HUES64 (cell line): ENCODE results near the gene P2RX7.

Experiments used
- H3K27ac ChIP-seq: 2 replicates; pipeline ENCODE4 v1.7.0; 2013; ENCODE audit warnings: low read depth, low read length, inconsistent platforms
- H3K27me3 ChIP-seq: 2 replicates; pipeline ENCODE4 v1.6.1; 2013; ENCODE audit warnings: mild to moderate bottlenecking, low read length; ENCODE audit not compliant: insufficient read depth
- H3K36me3 ChIP-seq: 2 replicates; pipeline ENCODE4 v1.6.1; 2013; ENCODE audit warnings: mild to moderate bottlenecking, low read length; ENCODE audit not compliant: insufficient read depth
- H3K4me1 ChIP-seq: 2 replicates; pipeline ENCODE4 v1.6.1; 2013; ENCODE audit warnings: mild to moderate bottlenecking, low read length, moderate library complexity; ENCODE audit not compliant: insufficient read depth
- H3K4me3 ChIP-seq: 2 replicates; pipeline ENCODE4 v1.5.1; 2013; ENCODE audit warnings: mild to moderate bottlenecking, low read length, moderate library complexity
- H3K9ac ChIP-seq: 2 replicates; pipeline ENCODE4 v1.6.1; 2013; ENCODE audit warnings: mild to moderate bottlenecking, low read depth, low read length
- H3K9me3 ChIP-seq: 2 replicates; pipeline ENCODE4 v1.6.1; 2013; ENCODE audit warnings: low read depth, low read length; ENCODE audit not compliant: insufficient read depth
- WGBS: fragments of 150-250, 120-280 bp; methylation state at CpG from one replicate; pipeline ENCODE4 v1.1.7; 2013; ENCODE audit warnings: missing lambda C conversion rate; 5-methylcytosine and 5-hydroxymethylcytosine counted together

Gene P2RX7

GRCh38 chr12:121123488-121123887 lies 9.2 kb upstream of the P2RX7 start:
- H3K4me3 ChIP-seq: no peak overlapping the region
- H3K4me1 ChIP-seq: no peaks in the 10 kb centered on the region
- no peak overlapping the region for H3K9ac ChIP-seq
- H3K36me3 ChIP-seq: no peaks in the 10 kb centered on the region
- WGBS: 98% methylated on average over 2 of the region's 2 CpGs
- no peak overlapping the region for H3K27ac ChIP-seq
- no peaks in the 10 kb centered on the region for H3K27me3 ChIP-seq
- no peaks in the 10 kb centered on the region for H3K9me3 ChIP-seq

GRCh38 chr12:121124402-121125109 lies 8.1 kb upstream of the P2RX7 start:
- Histone ChIP-seq H3K9me3 (no peaks in the 10 kb centered on the region), H3K27ac (no peak overlapping the region), H3K9ac (no peak overlapping the region), H3K36me3 (no peaks in the 10 kb centered on the region), H3K4me1 (no peaks in the 10 kb centered on the region), H3K27me3 (no peaks in the 10 kb centered on the region), H3K4me3 (no peak overlapping the region)
- WGBS: 78% methylated on average over 4 of the region's 4 CpGs

GRCh38 chr12:121127501-121127900 lies 5.2 kb upstream of the P2RX7 start:
- H3K27me3 ChIP-seq: no peaks in the 10 kb centered on the region
- H3K4me1 ChIP-seq: no peaks in the 10 kb centered on the region
- no peak overlapping the region for H3K27ac ChIP-seq
- H3K36me3 ChIP-seq: no peaks in the 10 kb centered on the region
- H3K9me3 ChIP-seq: no peaks in the 10 kb centered on the region
- H3K9ac ChIP-seq: no peak overlapping the region
- no peak overlapping the region for H3K4me3 ChIP-seq
- 86% methylated on average over 3 of the region's 3 CpGs for WGBS

GRCh38 chr12:121128908-121129810 lies 3.5 kb upstream of the P2RX7 start:
- no peak overlapping the region for H3K4me3 ChIP-seq
- no peak overlapping the region for H3K27ac ChIP-seq
- no peak overlapping the region for H3K9ac ChIP-seq
- H3K9me3 ChIP-seq: no peaks in the 10 kb centered on the region
- no peaks in the 10 kb centered on the region for H3K36me3 ChIP-seq
- no peaks in the 10 kb centered on the region for H3K4me1 ChIP-seq
- 79% methylated on average over 11 of the region's 11 CpGs for WGBS
- no peaks in the 10 kb centered on the region for H3K27me3 ChIP-seq

- Histone ChIP-seq H3K9ac (no peak overlapping the region), H3K27ac (no peak overlapping the region), H3K9me3 (no peaks in the 10 kb centered on the region), H3K27me3 (no peaks in the 10 kb centered on the region), H3K4me3 (no peak overlapping the region), H3K36me3 (no peaks in the 10 kb centered on the region), H3K4me1 (no peaks in the 10 kb centered on the region)
- WGBS: 93% methylated on average over 2 of the region's 4 CpGs
Measured at GRCh38 chr12:121129811-121130147, 2.9 kb upstream of the P2RX7 start.

GRCh38 chr12:121130866-121131373 lies 1.8 kb upstream of the P2RX7 start:
- H3K36me3 ChIP-seq: no peaks in the 10 kb centered on the region
- H3K4me3 ChIP-seq: no peak overlapping the region
- no peak overlapping the region for H3K27ac ChIP-seq
- WGBS: 90% methylated on average over 6 of the region's 6 CpGs
- H3K9me3 ChIP-seq: no peaks in the 10 kb centered on the region
- no peaks in the 10 kb centered on the region for H3K27me3 ChIP-seq
- H3K9ac ChIP-seq: no peak overlapping the region
- H3K4me1 ChIP-seq: no peaks in the 10 kb centered on the region

- no peak overlapping the region for H3K4me3 ChIP-seq
- no peak overlapping the region for H3K9ac ChIP-seq
- 92% methylated on average over 4 of the region's 4 CpGs for WGBS
- H3K27me3 ChIP-seq: no peaks in the 10 kb centered on the region
- H3K36me3 ChIP-seq: no peaks in the 10 kb centered on the region
- no peaks in the 10 kb centered on the region for H3K4me1 ChIP-seq
- no peaks in the 10 kb centered on the region for H3K9me3 ChIP-seq
- H3K27ac ChIP-seq: no peak overlapping the region
Measured at GRCh38 chr12:121131941-121132341, 735 bp upstream of the P2RX7 start.

- H3K4me1 ChIP-seq: no peaks in the 10 kb centered on the region
- H3K9me3 ChIP-seq: no peaks in the 10 kb centered on the region
- no peak overlapping the region for H3K27ac ChIP-seq
- H3K9ac ChIP-seq: no peak overlapping the region
- H3K27me3 ChIP-seq: no peaks in the 10 kb centered on the region
- 89% methylated on average over 6 of the region's 7 CpGs for WGBS
- H3K4me3 ChIP-seq: no peak overlapping the region
- H3K36me3 ChIP-seq: no peaks in the 10 kb centered on the region
Measured at GRCh38 chr12:121133838-121134237, 1.2 kb downstream of the P2RX7 start.

GRCh38 chr12:121135320-121135719 lies 2.6 kb downstream of the P2RX7 start:
- Histone ChIP-seq H3K9me3 (no peaks in the 10 kb centered on the region), H3K4me1 (no peaks in the 10 kb centered on the region), H3K4me3 (no peak overlapping the region), H3K27ac (no peak overlapping the region), H3K36me3 (no peaks in the 10 kb centered on the region), H3K27me3 (no peaks in the 10 kb centered on the region), H3K9ac (no peak overlapping the region)
- WGBS: 89% methylated on average over 2 of the region's 3 CpGs

GRCh38 chr12:121137512-121137911 lies 4.8 kb downstream of the P2RX7 start:
- Histone ChIP-seq H3K27me3 (no peaks in the 10 kb centered on the region), H3K27ac (no peak overlapping the region), H3K36me3 (no peaks in the 10 kb centered on the region), H3K4me1 (no peaks in the 10 kb centered on the region), H3K9me3 (no peaks in the 10 kb centered on the region), H3K4me3 (no peak overlapping the region), H3K9ac (no peak overlapping the region)
- WGBS: 93% methylated on average over 4 of the region's 4 CpGs

- WGBS: 88% methylated on average over 5 of the region's 5 CpGs
- H3K4me1 ChIP-seq: no peaks in the 10 kb centered on the region
- no peaks in the 10 kb centered on the region for H3K36me3 ChIP-seq
- no peaks in the 10 kb centered on the region for H3K9me3 ChIP-seq
- no peak overlapping the region for H3K9ac ChIP-seq
- no peaks in the 10 kb centered on the region for H3K27me3 ChIP-seq
- no peak overlapping the region for H3K4me3 ChIP-seq
- no peak overlapping the region for H3K27ac ChIP-seq
Measured at GRCh38 chr12:121138284-121138683, 5.6 kb downstream of the P2RX7 start.
